HG03439 (cell line): Measurements from ENCODE around the gene SELENOT.
"Not testable (repeated sequence)": the region's sequence is repeated elsewhere in the genome, so short reads cannot be mapped to it uniquely, and the experiment has no call there.

ENCODE experiments used
- ATAC-seq: cut with Tn5 transposase; IDR thresholded peaks from one replicate; pipeline ENCODE4 v1.9.1; 2021; ENCODE audit warnings: mild to moderate bottlenecking, moderate library complexity; ENCODE audit not compliant: unreplicated experiment

Gene SELENOT

GRCh38 chr3:150607267-150608065 lies 4.3 kb downstream of the SELENOT start:
- no peak for ATAC-seq

GRCh38 chr3:150609988-150610387 lies 6.9 kb downstream of the SELENOT start:
- ATAC-seq = no peak

- ATAC-seq = no peak
Measured at GRCh38 chr3:150610785-150611184, 7.7 kb downstream of the SELENOT start.

DNA sequence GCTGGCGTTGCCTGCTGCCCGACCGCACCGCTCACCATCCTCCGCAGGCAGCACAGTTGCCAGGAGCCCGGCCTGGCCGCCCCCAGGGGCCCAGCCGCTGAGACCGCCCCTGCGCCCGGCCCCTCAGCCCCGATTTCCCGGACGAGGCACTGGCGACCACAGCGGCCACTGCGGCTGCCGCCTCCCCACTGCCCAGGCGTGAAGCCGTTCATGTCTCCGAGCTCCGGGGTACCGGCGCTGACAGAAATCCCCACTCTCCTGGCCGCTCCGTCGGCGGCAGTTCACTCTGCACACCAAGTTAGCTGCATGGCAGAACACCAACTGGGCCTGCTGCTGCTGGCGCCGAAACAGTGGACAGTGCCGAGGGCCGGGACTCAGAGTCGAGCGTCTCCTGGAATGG lies 8.5 kb downstream of the SELENOT start:
- no peak for ATAC-seq

DNA sequence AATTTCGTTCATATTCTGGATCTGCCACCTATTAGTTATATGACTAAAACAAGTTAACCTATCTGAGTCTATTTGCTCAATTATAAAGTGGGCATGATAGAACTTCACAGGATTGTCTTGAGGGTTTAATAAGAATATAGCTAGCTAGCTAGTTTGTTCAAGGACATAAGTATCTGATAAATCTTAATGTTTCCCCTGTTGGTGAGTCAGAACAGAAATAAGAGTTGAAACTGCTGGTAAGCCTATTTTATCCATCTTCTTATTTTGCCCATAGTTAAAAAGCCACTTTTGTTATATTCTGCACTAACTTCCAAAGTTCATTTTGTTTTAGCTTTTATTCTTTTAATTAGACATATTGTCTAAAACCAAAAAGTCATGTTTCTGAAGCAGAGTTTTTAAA lies 9.4 kb downstream of the SELENOT start:
- ATAC-seq = no peak

- no peak for ATAC-seq
Measured at GRCh38 chr3:150613034-150613433, 9.9 kb downstream of the SELENOT start.

DNA sequence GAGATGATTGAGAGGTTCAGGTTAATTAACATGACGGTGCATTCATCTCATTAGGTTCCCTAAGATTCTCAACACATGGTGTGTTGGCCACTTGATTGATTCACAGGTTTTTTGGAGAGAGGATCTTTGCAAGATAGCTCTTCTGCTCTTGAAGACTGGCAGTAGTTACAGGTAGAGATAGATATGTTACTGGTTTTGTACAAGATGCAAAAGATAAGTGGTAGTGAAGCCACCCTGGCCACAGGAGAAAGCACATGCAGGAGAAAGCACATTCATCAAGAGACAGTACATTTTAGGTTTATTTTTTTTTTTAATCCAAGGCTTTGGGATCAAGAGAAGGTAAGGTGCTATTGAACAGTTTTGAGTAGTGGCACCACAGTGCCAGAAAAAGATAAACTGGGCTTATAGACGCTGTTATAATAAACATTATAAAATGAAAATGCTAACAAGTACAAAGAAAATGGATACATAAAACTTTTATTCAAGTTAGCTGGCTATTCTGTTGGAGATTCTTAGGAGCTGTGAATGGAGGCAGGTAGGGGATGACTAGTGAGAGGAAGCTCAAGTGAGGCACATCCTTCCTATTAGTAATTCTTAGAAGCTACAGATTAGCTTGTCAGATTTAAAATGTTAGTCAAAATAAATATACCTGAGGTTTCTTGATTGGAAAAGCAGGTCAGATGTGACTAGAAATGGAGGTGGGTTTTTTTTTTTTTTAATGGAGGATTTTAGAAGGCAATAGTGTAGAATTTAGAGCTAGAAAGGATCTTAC lies 10.8 kb downstream of the SELENOT start:
- no peak for ATAC-seq

DNA sequence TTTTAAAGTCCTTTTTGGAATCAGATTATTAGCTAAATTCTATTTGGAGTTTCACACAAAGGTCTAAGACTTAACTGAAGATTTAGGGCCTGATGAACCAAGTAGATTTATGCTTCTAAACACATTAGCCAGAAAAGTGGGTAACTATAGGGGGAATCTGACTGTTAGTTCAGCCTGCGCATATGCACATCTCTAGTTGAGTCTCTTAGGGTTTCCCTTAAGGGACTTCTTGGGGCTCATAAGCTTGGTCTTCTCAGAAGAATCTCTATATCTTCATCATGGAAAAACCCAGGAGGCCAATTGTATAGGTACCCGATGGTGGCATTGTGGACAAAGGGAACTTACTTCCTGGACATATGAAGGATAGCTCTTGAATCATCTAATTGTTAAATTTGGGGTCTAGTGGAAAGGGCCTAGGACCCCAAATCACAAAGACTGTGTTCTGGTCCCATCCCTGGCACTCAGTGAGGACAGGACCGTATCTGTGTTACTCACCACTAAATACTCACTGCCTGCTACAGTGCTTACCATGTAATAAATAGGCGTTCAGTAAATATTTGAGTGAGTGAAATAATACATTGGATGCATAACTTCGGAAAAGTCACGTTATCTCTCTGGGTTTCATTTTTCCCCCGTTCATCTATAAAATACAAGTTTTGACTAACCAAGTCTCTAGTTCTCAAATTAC lies 17.0 kb downstream of the SELENOT start:
- ATAC-seq = no peak

DNA sequence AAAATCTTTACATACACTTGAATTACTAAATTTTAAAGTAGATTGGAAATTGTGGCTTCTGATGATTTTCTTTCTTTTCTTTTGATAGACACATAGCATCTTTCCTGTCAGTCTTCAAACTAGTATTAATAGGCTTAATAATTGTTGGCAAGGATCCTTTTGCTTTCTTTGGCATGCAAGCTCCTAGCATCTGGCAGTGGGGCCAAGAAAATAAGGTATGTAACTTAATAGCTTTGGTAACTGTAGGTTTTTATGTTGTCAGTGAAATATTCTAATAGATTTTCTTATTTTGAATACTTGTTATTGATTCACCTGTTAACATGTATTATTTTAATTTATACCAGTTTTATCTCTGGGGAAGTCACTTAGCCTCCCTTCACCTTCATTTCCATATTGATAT lies 19.8 kb downstream of the SELENOT start:
- ATAC-seq = not testable (repeated sequence)

DNA sequence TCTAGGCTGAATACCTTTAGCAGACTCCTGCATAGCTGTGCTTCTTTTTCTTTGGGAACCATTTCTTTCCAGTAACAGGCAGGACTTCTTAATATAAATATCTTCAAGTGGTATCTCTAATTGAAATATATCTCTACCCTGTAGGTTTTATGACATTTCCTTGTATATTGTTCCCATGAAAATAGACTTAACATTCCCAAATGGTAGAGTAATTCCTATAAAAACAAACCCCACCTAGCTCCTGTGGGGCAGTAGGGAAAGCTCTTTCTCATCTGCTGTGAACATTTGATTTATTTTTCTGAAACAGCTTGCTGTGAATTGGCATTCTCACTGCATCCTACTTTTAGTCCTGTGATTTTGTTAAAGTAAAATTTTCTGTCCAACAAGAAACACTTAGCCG lies 20.8 kb downstream of the SELENOT start:
- no peak for ATAC-seq

DNA sequence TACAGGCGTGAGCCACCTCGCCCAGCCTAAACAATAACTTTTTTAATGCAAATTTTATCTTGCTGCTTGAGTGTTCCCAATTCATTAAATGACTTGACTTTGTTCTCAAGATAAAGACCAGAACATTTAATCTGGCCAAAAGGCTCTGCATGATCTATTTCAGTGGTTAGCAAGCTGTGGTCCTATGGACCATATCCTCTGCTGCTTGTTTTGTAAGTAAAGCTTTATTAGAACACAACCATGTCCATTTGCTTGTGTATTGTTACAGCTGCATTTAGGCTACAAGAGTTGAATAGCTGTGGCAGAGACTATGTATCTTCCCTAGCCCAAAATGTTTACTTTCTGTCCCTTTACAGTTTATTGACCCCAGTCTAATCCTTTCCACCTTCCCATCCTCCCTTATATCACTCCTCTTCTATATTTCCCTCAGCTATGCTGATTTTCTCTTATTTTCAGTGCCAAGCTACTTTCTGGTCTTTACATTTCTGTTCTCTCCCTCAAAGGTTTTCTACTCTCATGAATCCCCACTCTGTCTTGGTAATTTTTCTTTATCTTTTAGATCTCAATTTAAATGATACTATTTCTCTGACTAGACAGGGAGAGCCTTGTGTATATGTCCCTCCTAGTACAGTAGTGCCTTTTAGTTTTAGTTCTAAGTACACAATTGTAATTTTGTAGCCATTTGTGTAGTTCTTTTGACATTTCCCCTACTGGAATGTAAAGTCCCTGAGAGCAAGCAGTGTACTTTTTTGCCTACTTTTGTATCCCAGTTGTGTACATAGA lies 23.2 kb downstream of the SELENOT start:
- ATAC-seq = no peak

DNA sequence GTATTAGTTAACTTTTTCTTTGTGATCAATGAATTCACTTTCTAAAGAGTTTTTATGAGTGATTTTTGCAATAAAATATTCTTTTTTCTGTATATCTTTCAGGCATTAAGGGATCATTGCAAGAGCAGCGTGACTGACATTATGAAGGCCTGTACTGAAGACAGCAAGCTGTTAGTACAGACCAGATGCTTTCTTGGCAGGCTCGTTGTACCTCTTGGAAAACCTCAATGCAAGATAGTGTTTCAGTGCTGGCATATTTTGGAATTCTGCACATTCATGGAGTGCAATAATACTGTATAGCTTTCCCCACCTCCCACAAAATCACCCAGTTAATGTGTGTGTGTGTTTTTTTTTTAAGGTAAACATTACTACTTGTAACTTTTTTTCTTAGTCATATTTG lies 24.4 kb downstream of the SELENOT start:
- no peak for ATAC-seq

DNA sequence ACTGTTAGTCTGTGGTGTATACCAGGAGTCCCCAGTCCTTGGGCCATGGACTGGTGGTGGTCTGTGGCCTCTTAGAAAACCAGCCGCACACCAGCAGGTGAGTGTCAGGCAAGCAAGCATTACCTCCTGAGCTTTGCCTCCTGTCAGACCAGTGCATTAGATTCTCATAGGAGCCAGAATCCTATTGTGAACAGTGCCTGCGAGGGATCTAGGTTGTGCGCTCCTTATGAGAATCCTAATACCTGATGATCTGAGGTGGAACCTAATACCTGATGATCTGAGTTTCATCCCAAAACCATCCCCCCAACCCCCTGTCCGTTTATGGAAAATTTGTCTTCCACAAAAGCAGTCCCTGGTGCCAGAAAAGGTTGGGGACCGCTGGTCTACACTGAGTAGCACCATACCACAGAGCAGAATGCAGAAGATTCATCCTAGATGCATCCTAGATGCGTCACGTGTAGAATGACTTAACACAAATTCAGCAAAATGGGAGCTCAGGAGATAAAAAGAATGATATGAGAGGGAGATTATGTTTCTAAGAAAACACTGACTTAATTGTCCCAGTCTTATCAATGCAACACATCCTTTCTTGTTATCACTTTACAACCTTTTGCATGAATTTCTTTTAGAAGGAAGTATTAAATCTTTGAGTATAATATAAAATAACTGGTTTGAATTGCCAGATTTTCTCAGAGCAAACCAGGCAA lies 28.5 kb downstream of the SELENOT start:
- no peak for ATAC-seq

GRCh38 chr3:150635076-150635475 lies 32.0 kb downstream of the SELENOT start:
- no peak for ATAC-seq

- ATAC-seq = no peak
Measured at GRCh38 chr3:150635526-150635925, 32.4 kb downstream of the SELENOT start.

DNA sequence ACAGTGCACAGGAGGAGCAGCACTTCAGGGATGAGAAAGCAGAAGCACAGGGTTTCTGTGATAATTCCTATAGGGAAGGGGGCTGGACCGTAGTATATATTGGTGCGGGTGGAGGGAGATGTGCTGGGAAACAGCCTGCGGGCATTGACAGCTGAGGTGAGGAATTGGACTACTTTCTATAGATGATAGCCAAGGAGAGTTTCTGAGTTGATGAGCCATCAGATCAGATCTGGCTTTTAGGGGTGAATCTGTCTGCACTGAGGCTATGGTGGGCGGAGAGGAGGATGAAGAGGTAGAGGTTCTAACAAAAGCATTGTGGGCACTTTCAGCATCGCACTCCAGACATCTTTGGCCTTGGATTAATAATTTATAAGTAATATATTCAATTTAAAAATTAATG lies 33.1 kb downstream of the SELENOT start:
- ATAC-seq = no peak

DNA sequence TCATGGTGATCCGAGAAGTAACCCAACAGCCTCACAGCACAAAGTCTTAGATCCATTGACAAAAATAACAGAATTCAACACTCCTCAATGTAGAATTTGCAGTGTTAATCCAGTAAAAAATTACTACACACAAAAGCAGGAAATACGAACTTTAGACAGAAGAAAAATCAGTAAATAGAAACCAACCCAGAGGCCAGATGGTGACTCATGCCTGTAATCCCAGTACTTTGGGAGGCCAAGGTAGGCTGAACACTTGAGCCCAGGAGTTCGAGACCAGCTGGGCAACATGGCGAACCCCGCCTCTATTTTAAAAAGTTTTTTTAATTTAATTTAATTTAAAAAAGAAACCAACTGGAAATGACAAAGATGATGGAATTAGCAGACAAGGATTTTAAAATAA lies 36.1 kb downstream of the SELENOT start:
- no peak for ATAC-seq

- no peak for ATAC-seq
Measured at GRCh38 chr3:150640256-150640655, 37.1 kb downstream of the SELENOT start.

GRCh38 chr3:150653110-150653561 lies 50.0 kb downstream of the SELENOT start:
- ATAC-seq = no peak

GRCh38 chr3:150656316-150656715 lies 53.2 kb downstream of the SELENOT start:
- ATAC-seq = no peak
